ENCODE measurements around the gene BID.

DNA sequence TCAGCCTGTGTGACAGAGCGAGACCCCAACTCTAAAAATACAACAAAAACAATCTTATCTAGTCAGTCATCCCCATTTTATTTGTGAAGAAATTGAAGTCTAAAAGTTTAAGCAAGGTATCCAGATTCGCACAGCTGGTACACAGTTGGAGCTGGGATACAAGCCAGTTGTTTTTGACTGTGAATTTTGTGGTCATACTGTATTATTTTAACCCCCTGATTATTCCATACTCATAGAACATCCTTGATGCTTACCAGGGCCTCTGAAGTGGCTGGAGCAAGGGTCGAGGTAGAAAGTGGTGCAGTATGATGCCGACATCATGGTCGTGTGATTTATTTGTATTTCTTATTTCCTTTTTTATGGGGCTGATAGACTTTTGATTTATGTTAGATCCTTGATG lies 50.0 kb downstream of the BID start:
- TF ChIP-seq, protein P1, sequence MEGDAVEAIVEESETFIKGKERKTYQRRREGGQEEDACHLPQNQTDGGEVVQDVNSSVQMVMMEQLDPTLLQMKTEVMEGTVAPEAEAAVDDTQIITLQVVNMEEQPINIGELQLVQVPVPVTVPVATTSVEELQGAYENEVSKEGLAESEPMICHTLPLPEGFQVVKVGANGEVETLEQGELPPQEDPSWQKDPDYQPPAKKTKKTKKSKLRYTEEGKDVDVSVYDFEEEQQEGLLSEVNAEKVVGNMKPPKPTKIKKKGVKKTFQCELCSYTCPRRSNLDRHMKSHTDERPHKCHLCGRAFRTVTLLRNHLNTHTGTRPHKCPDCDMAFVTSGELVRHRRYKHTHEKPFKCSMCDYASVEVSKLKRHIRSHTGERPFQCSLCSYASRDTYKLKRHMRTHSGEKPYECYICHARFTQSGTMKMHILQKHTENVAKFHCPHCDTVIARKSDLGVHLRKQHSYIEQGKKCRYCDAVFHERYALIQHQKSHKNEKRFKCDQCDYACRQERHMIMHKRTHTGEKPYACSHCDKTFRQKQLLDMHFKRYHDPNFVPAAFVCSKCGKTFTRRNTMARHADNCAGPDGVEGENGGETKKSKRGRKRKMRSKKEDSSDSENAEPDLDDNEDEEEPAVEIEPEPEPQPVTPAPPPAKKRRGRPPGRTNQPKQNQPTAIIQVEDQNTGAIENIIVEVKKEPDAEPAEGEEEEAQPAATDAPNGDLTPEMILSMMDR (IDR thresholded peaks at IDR 0.05), result no peak
- TF ChIP-seq POLR2AphosphoS5 (IDR thresholded peaks at IDR 0.05) (no peak), POLR2A (IDR thresholded peaks at IDR 0.05) (no peak)
